ENCODE measurements around the gene CAB39L.

The CAB39L gene

GRCh38 chr13:49395878-49396380, 47.9 kb downstream of the CAB39L start:
- Histone ChIP-seq H3K36me3 (ENCODE audit: control insufficient read depth in 1 of 2, insufficient read depth in 2 of 2, low read depth in 1 of 2, low read length in 2 of 2) (no peaks in the 10 kb centered on the region), H3K18ac (ENCODE audit: low read depth in 1 of 2, low read length in 2 of 2) (no peak overlapping the region), H2BK120ac (ENCODE audit: low read depth, low read length) (no peak overlapping the region), H3K4me1 (ENCODE audit: control insufficient read depth, insufficient read depth, low read depth, low read length) (no peaks in the 10 kb centered on the region), H3K4me3 (ENCODE audit: insufficient read depth in 1 of 2, low read depth in 1 of 2, low read length in 2 of 2) (no peak overlapping the region), H3K23ac (ENCODE audit: low read length in 2 of 2) (no peak overlapping the region), H4K8ac (ENCODE audit: low read length) (no peak overlapping the region), H3K27me3 (ENCODE audit: control insufficient read depth in 1 of 2, insufficient read depth in 1 of 2, low read length in 2 of 2) (no peaks in the 10 kb centered on the region), H3K9ac (ENCODE audit: low read length) (no peak overlapping the region), H3K27ac (ENCODE audit: low read length, poor library complexity, severe bottlenecking) (no peak overlapping the region), H2BK15ac (ENCODE audit: low read depth, poor library complexity, severe bottlenecking) (no peak overlapping the region), H3K79me1 (replicated peaks; ENCODE audit: low read length, poor library complexity, severe bottlenecking) (no peaks in the 10 kb centered on the region), H2AFZ (ENCODE audit: low read depth, low read length) (no peak overlapping the region), H2BK5ac (ENCODE audit: low read depth, low read length, poor library complexity, severe bottlenecking) (no peak overlapping the region), H3K14ac (ENCODE audit: low read length in 2 of 2) (no peak overlapping the region), H3K9me3 (ENCODE audit: control insufficient read depth, low read length) (no peaks in the 10 kb centered on the region), H2AK5ac (ENCODE audit: low read length, severe bottlenecking) (no peak overlapping the region), H3K4me2 (ENCODE audit: low read length, poor library complexity, severe bottlenecking) (no peak overlapping the region), H3K4ac (ENCODE audit: low read depth in 1 of 2, low read length in 2 of 2) (no peak overlapping the region), H4K91ac (ENCODE audit: low read length) (no peak overlapping the region), H2BK12ac (ENCODE audit: low read length in 2 of 2) (no peak overlapping the region)
- DNase-seq: no peak
- WGBS: no CpG with 5 or more reads among the region's 1 CpG

GRCh38 chr13:49395451-49395865, 48.4 kb downstream of the CAB39L start:
- no peaks in the 10 kb centered on the region for H3K79me1 ChIP-seq (replicated peaks; ENCODE audit: low read length, poor library complexity, severe bottlenecking)
- no peaks in the 10 kb centered on the region for H3K36me3 ChIP-seq (ENCODE audit: control insufficient read depth in 1 of 2, insufficient read depth in 2 of 2, low read depth in 1 of 2, low read length in 2 of 2)
- H2BK12ac ChIP-seq (ENCODE audit: low read length in 2 of 2): no peak overlapping the region
- no peak overlapping the region for H3K23ac ChIP-seq (ENCODE audit: low read length in 2 of 2)
- no peak overlapping the region for H3K4me3 ChIP-seq (ENCODE audit: insufficient read depth in 1 of 2, low read depth in 1 of 2, low read length in 2 of 2)
- H3K4me2 ChIP-seq (ENCODE audit: low read length, poor library complexity, severe bottlenecking): no peak overlapping the region
- no peak overlapping the region for H2BK15ac ChIP-seq (ENCODE audit: low read depth, poor library complexity, severe bottlenecking)
- no peak overlapping the region for H3K9ac ChIP-seq (ENCODE audit: low read length)
- DNase-seq: no peak
- no peak overlapping the region for H4K8ac ChIP-seq (ENCODE audit: low read length)
- no peak overlapping the region for H3K18ac ChIP-seq (ENCODE audit: low read depth in 1 of 2, low read length in 2 of 2)
- H3K27me3 ChIP-seq (ENCODE audit: control insufficient read depth in 1 of 2, insufficient read depth in 1 of 2, low read length in 2 of 2): no peaks in the 10 kb centered on the region
- H2AK5ac ChIP-seq (ENCODE audit: low read length, severe bottlenecking): no peak overlapping the region
- no peak overlapping the region for H2BK120ac ChIP-seq (ENCODE audit: low read depth, low read length)
- no peak overlapping the region for H4K91ac ChIP-seq (ENCODE audit: low read length)
- no peak overlapping the region for H2BK5ac ChIP-seq (ENCODE audit: low read depth, low read length, poor library complexity, severe bottlenecking)
- H3K4ac ChIP-seq (ENCODE audit: low read depth in 1 of 2, low read length in 2 of 2): no peak overlapping the region
- H2AFZ ChIP-seq (ENCODE audit: low read depth, low read length): no peak overlapping the region
- H3K4me1 ChIP-seq (ENCODE audit: control insufficient read depth, insufficient read depth, low read depth, low read length): no peaks in the 10 kb centered on the region
- no peak overlapping the region for H3K14ac ChIP-seq (ENCODE audit: low read length in 2 of 2)
- no CpG with 5 or more reads among the region's 1 CpG for WGBS
- H3K9me3 ChIP-seq (ENCODE audit: control insufficient read depth, low read length): no peaks in the 10 kb centered on the region
- no peak overlapping the region for H3K27ac ChIP-seq (ENCODE audit: low read length, poor library complexity, severe bottlenecking)

- Histone ChIP-seq H3K4me3 (ENCODE audit: insufficient read depth in 1 of 2, low read depth in 1 of 2, low read length in 2 of 2) (no peak overlapping the region), H3K9ac (ENCODE audit: low read length) (no peak overlapping the region), H2AK5ac (ENCODE audit: low read length, severe bottlenecking) (no peak overlapping the region), H2BK12ac (ENCODE audit: low read length in 2 of 2) (no peak overlapping the region), H2BK5ac (ENCODE audit: low read depth, low read length, poor library complexity, severe bottlenecking) (no peak overlapping the region), H4K8ac (ENCODE audit: low read length) (no peak overlapping the region), H3K23ac (ENCODE audit: low read length in 2 of 2) (no peak overlapping the region), H3K4me1 (ENCODE audit: control insufficient read depth, insufficient read depth, low read depth, low read length) (no peaks in the 10 kb centered on the region), H3K9me3 (ENCODE audit: control insufficient read depth, low read length) (peaks cover 4% of the 10 kb centered on the region), H3K27ac (ENCODE audit: low read length, poor library complexity, severe bottlenecking) (no peak overlapping the region), H3K4ac (ENCODE audit: low read depth in 1 of 2, low read length in 2 of 2) (no peak overlapping the region), H3K4me2 (ENCODE audit: low read length, poor library complexity, severe bottlenecking) (no peak overlapping the region), H2BK15ac (ENCODE audit: low read depth, poor library complexity, severe bottlenecking) (no peak overlapping the region), H3K27me3 (ENCODE audit: control insufficient read depth in 1 of 2, insufficient read depth in 1 of 2, low read length in 2 of 2) (no peaks in the 10 kb centered on the region), H4K91ac (ENCODE audit: low read length) (no peak overlapping the region), H3K14ac (ENCODE audit: low read length in 2 of 2) (no peak overlapping the region), H3K18ac (ENCODE audit: low read depth in 1 of 2, low read length in 2 of 2) (no peak overlapping the region), H3K36me3 (ENCODE audit: control insufficient read depth in 1 of 2, insufficient read depth in 2 of 2, low read depth in 1 of 2, low read length in 2 of 2) (no peaks in the 10 kb centered on the region), H2BK120ac (ENCODE audit: low read depth, low read length) (no peak overlapping the region), H3K79me1 (replicated peaks; ENCODE audit: low read length, poor library complexity, severe bottlenecking) (no peaks in the 10 kb centered on the region), H2AFZ (ENCODE audit: low read depth, low read length) (no peak overlapping the region)
- WGBS: 28% methylated on average over 4 of the region's 5 CpGs
- no peak for DNase-seq
Measured at GRCh38 chr13:49388091-49388635, 55.7 kb downstream of the CAB39L start.

GRCh38 chr13:49386664-49387063, 57.2 kb downstream of the CAB39L start:
- Histone ChIP-seq H3K4ac (ENCODE audit: low read depth in 1 of 2, low read length in 2 of 2) (no peak overlapping the region), H2AK5ac (ENCODE audit: low read length, severe bottlenecking) (no peak overlapping the region), H2BK120ac (ENCODE audit: low read depth, low read length) (no peak overlapping the region), H3K27ac (ENCODE audit: low read length, poor library complexity, severe bottlenecking) (no peak overlapping the region), H3K36me3 (ENCODE audit: control insufficient read depth in 1 of 2, insufficient read depth in 2 of 2, low read depth in 1 of 2, low read length in 2 of 2) (peaks cover 0 to 4% of the 10 kb centered on the region in 2 experiments), H4K91ac (ENCODE audit: low read length) (no peak overlapping the region), H4K8ac (ENCODE audit: low read length) (no peak overlapping the region), H3K79me1 (replicated peaks; ENCODE audit: low read length, poor library complexity, severe bottlenecking) (no peaks in the 10 kb centered on the region), H2AFZ (ENCODE audit: low read depth, low read length) (no peak overlapping the region), H3K23ac (ENCODE audit: low read length in 2 of 2) (no peak overlapping the region), H2BK5ac (ENCODE audit: low read depth, low read length, poor library complexity, severe bottlenecking) (no peak overlapping the region), H2BK12ac (ENCODE audit: low read length in 2 of 2) (no peak overlapping the region), H3K27me3 (ENCODE audit: control insufficient read depth in 1 of 2, insufficient read depth in 1 of 2, low read length in 2 of 2) (no peaks in the 10 kb centered on the region), H3K4me3 (ENCODE audit: insufficient read depth in 1 of 2, low read depth in 1 of 2, low read length in 2 of 2) (no peak overlapping the region), H3K4me2 (ENCODE audit: low read length, poor library complexity, severe bottlenecking) (no peak overlapping the region), H3K14ac (ENCODE audit: low read length in 2 of 2) (no peak overlapping the region), H2BK15ac (ENCODE audit: low read depth, poor library complexity, severe bottlenecking) (no peak overlapping the region), H3K18ac (ENCODE audit: low read depth in 1 of 2, low read length in 2 of 2) (no peak overlapping the region), H3K9ac (ENCODE audit: low read length) (no peak overlapping the region), H3K4me1 (ENCODE audit: control insufficient read depth, insufficient read depth, low read depth, low read length) (no peaks in the 10 kb centered on the region), H3K9me3 (ENCODE audit: control insufficient read depth, low read length) (peaks cover 4% of the 10 kb centered on the region)
- DNase-seq: no peak
- 91% methylated on average over 1 of the region's 2 CpGs for WGBS
